ENCODE measurements around the gene ADAMTS17.

ADAMTS17 gene

DNA sequence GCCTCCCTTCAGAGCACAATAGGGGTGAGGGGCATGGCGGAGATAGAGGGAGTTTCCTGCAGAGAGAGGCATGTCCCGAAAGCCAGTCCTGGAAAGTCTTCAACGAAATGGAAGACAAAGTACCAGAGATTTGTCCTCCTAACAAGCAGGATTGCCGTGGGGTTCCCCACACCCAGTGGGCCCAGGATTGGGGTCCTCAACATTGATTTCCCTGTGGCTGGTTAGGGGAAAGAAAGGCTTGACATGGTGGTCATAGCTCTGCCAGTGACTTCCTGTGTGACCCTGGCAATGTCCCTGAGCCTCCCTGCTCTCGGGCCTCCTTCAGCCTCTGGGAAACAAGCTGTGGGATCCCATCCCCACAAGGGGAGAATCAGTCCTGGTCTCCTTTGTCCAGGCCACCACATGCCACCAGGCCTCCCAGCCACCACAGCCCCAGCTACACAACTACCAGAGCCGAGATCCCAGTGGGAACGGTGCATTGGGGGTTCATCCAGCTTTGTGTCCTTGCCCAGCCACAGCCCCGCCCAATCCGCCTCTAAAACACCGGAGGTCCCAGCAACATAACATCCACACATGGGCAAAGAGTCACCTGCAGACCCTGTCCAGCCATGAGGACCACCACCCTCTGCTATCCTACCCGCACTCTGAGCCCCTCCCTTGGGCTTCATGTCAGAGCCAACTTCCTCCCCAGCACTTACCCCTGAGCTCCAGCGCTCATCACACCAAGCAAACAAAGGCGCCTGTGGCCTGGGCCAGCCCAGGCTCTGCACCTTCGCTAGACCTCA lies 63.0 kb downstream of the ADAMTS17 start:
- no peak overlapping the region for H3K4me3 ChIP-seq (ENCODE audit: low read depth, low read length)
- TF ChIP-seq, protein P1, sequence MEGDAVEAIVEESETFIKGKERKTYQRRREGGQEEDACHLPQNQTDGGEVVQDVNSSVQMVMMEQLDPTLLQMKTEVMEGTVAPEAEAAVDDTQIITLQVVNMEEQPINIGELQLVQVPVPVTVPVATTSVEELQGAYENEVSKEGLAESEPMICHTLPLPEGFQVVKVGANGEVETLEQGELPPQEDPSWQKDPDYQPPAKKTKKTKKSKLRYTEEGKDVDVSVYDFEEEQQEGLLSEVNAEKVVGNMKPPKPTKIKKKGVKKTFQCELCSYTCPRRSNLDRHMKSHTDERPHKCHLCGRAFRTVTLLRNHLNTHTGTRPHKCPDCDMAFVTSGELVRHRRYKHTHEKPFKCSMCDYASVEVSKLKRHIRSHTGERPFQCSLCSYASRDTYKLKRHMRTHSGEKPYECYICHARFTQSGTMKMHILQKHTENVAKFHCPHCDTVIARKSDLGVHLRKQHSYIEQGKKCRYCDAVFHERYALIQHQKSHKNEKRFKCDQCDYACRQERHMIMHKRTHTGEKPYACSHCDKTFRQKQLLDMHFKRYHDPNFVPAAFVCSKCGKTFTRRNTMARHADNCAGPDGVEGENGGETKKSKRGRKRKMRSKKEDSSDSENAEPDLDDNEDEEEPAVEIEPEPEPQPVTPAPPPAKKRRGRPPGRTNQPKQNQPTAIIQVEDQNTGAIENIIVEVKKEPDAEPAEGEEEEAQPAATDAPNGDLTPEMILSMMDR (IDR thresholded peaks at IDR 0.05; ENCODE audit: low read depth, low read length), result no peak

DNA sequence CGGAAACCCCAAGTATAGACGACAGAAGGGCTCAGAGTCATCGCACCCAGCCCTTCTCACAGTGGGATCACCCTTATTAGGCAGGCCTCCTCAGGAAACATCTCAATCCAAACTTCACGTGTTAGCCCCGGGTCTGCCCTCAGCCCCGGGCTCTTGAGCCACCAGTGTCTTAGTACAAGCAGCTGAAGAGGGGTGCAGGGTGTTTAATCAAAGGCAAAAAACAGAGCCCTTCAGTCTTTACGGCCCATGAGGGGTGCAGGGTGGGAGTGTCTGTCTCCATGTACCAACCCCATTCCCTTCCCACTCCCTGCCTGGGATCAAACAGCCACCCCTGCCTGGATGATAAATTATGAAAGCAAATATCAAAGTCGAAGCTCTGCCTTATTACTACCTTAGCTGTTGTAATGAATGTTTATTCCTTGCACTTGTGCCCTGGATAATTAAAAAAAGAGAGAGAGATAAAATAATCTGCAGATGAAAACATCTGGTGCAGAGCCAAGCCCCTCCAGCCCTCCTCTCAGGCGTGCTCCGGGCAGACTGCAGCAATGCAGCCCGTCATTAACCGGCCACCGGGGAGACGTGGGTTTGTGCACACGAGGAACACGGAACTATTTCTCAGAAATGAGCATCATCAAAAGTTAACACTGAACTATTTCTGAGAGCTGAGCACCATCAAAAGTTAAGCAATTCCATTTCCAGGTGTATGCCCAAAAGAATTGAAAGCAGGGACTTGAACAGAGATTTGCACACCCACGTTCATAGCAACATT lies 64.5 kb downstream of the ADAMTS17 start:
- H3K4me3 ChIP-seq (ENCODE audit: low read depth, low read length), result no peak overlapping the region
- TF ChIP-seq, protein P1 (IDR thresholded peaks at IDR 0.05; ENCODE audit: low read depth, low read length), result no peak

DNA sequence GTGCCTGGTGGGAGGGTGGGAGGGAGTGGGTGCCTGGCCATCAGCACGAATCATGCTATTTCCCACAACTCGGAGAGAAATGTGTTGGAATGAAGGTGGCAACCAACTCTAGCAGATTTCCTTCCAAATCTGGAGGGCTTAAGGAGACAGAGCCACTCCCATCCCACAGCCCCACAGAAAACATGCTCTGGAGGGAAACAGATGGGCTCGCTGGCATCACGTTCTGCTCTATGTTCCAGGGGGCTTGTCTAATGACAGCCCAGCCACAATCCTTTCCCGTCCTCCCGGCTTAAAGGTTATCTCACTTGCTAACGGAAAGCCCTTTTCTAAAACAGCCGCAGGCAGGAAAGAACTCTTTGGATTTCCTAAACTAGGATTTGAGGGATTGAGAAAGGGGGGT lies 65.3 kb downstream of the ADAMTS17 start:
- TF ChIP-seq, protein P1 (IDR thresholded peaks at IDR 0.05; ENCODE audit: low read depth, low read length), result no peak

DNA sequence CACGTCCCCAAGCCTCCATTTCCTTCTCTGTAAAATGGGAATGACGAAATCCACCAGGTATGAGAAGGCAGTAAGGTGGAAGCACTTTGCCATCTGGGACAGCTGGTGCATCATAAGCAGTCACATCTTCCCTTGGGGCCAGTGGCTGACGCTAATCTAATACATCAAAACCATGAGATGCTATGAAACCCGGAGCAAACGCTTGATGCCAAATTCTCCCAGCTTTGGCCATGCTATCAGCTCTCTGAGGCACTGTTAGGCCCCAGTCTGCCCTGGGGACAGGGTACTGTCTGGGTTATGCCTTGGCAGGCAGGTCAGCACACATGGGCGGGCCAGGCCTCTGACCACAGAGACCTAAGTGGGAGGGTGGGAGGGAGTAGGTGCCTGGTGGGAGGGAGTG lies 66.1 kb downstream of the ADAMTS17 start:
- TF ChIP-seq, protein P1 (IDR thresholded peaks at IDR 0.05; ENCODE audit: low read depth, low read length), result no peak
- H3K4me3 ChIP-seq (ENCODE audit: low read depth, low read length), result no peak overlapping the region

More for the DNA sequence above, 65.3 kb downstream of the ADAMTS17 start:
- no peak overlapping the region for H3K4me3 ChIP-seq (ENCODE audit: low read depth, low read length)

DNA sequence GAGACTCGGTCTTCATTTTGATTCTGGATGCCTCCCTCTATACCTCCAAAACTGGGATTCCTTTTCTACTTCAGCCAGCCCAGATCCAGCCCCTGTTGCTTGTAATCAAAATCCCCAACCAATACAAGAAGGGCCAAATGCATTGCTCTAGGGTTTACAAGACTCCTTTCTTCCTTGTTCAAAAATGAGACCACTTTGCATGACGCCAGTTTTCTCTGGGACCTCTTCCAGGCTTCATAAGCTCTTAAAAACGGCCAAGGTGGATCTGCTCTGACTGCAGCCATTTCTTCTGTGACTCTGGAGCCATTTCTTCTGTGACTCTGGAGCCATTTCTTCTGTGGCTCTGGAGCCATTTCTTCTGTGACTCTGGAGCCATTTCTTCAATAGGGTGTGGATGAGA lies 71.9 kb downstream of the ADAMTS17 start:
- TF ChIP-seq, protein P1 (IDR thresholded peaks at IDR 0.05; ENCODE audit: low read depth, low read length), result no peak
- H3K4me3 ChIP-seq (ENCODE audit: low read depth, low read length), result no peak overlapping the region

DNA sequence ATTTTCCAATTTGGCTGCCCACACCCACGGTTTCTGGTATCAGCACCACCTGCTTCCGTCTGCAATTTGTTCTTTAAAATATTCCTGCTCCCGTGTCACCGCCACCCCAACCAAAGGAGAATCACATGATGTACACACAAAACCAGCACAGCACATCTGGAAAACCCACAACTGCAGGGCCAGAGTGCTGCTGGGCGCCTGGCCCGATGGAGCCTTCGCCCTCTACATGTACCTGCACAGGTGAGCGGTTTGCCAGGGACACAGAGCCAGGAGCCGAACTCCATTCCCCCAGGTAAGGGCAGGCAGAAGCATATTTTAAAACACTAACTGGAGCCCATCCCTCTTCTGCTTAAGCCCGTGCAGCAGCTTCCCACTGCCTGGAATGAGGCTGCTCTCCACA lies 75.6 kb downstream of the ADAMTS17 start:
- no peak overlapping the region for H3K4me3 ChIP-seq (ENCODE audit: low read depth, low read length)
- TF ChIP-seq, protein P1 (IDR thresholded peaks at IDR 0.05; ENCODE audit: low read depth, low read length), result no peak

DNA sequence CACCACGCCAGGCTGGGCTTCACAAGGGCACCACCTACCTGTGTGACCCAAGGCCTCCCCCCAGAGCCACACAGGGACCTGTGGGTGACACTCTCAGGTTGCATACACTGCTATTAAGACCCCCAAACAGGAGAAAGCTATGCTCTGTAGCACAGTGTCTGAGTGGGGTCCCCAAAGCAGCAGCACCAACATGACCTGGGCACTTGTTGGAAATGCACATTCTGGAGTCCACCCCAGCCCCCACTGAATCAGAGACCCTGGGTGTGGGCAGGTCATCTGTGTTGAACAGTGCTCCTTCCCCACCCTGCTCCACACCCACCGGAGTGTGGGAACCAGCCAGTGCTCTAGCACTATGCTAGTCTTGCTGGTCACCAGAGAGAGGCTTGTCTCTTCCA lies 76.1 kb downstream of the ADAMTS17 start:
- TF ChIP-seq, protein P1 (IDR thresholded peaks at IDR 0.05; ENCODE audit: low read depth, low read length), result no peak
- no peak overlapping the region for H3K4me3 ChIP-seq (ENCODE audit: low read depth, low read length)
